K562 (cell line): ENCODE measurements around the gene PLEKHG5. TPM values are rescaled to one million over a fixed set of nuclear protein-coding genes. Genes with fewer than 3 reads are reported as not detected.

Experiments
- CHD4 ChIP-seq: fragments of 200-600 bp; sonication (generic); IDR thresholded peaks from 3 replicates; pipeline ENCODE4 v1.6.1; 2012; ENCODE audit warnings: low read depth, mild to moderate bottlenecking, mixed read lengths, low read length, inconsistent platforms; ENCODE audit not compliant: insufficient read depth, insufficient replicate concordance, poor library complexity, severe bottlenecking
- CXXC5 ChIP-seq: fragments of 250-450 bp; sonication (Bioruptor Pico); IDR thresholded peaks from 2 replicates; pipeline ENCODE4 v1.8.0; 2022; ENCODE audit warnings: inconsistent platforms, mild to moderate bottlenecking, moderate library complexity
- FUS ChIP-seq: fragments of 200-400 bp; formaldehyde crosslinking; optimal IDR thresholded peaks from 2 replicates; pipeline ENCODE3; 2017; ENCODE audit warnings: low read depth, low read length
- NBN ChIP-seq: fragments of 450-650 bp; IDR thresholded peaks from 2 replicates; pipeline ENCODE4 v1.6.1; 2016; ENCODE audit warnings: low read depth, mild to moderate bottlenecking
- SIN3A ChIP-seq, 2 experiments: fragments of 150-350 bp in 1 of 2; IDR thresholded peaks; 2 replicates each; pipeline ENCODE4 v1.6.1; 2011 to 2016; ENCODE audit warnings: borderline replicate concordance in 2 of 2, low read depth in 2 of 2, low read length in 2 of 2, mild to moderate bottlenecking in 2 of 2, moderate library complexity in 2 of 2; ENCODE audit not compliant: control insufficient read depth in 1 of 2
- TCF7 ChIP-seq: sonication (generic); IDR thresholded peaks from 2 replicates; pipeline ENCODE4 v1.6.1; 2016; ENCODE audit warnings: antibody characterized with exemption, borderline replicate concordance
- ZNF140 ChIP-seq: fragments of 250-450 bp; sonication (Bioruptor Pico); IDR thresholded peaks from 2 replicates; pipeline ENCODE4 v1.8.0; 2021; ENCODE audit warnings: moderate library complexity, mild to moderate bottlenecking, inconsistent platforms
- ZNF24 ChIP-seq: fragments of 450-650 bp; IDR thresholded peaks from 2 replicates; pipeline ENCODE4 v1.6.1; 2016
- polyA plus RNA-seq, 8 experiments: library from polyadenylated mRNA; depleted of rRNA in 4 of 8; stranded (reverse) in 5 of 8; unstranded in 3 of 8; fragments of >200 nt; fragmentation: Nextera tagmentation in 2 of 8; fragmentation: Illumina TruSeq in 1 of 8; extraction: Ambion mirVana in 2 of 8; extraction: Trizol in 1 of 8; gene quantifications; 2 replicates each; pipeline versions ENCODE4 v1.2.1 to v1.2.3, GENCODE V29; 2011 to 2014; ENCODE audit warnings: inconsistent platforms in 1 of 8, missing spikeins in 1 of 8
- total RNA-seq, 7 experiments: library from RNA; depleted of rRNA in 6 of 7; stranded (reverse); fragments of >200 nt in 6 of 7; fragmentation: Illumina TruSeq in 2 of 7; extraction: Trizol in 2 of 7; gene quantifications; 2 replicates each; pipeline versions ENCODE4 v1.2.1 to v1.2.3, GENCODE V29; 2011 to 2021; ENCODE audit warnings: low replicate concordance in 1 of 7
- TF ChIP-seq, protein P1 (sequence below), 2 experiments: fragments of 450-650 bp; formaldehyde crosslinking in 1 of 2; IDR thresholded peaks; 2 replicates each; pipeline versions ENCODE4 v1.4.0 to v1.6.1; 2014 to 2020; ENCODE audit warnings: mild to moderate bottlenecking in 2 of 2, borderline replicate concordance in 1 of 2, low read depth in 1 of 2
- TF ChIP-seq, protein P2 (sequence below): fragments of 250-450 bp; sonication (Bioruptor Pico); IDR thresholded peaks from 2 replicates; pipeline ENCODE4 v1.5.0; 2020; ENCODE audit warnings: mild to moderate bottlenecking
- TF ChIP-seq, protein P3 (sequence below): fragments of 450-650 bp; IDR thresholded peaks from 2 replicates; pipeline ENCODE4 v1.6.1; 2014; ENCODE audit warnings: low read depth, mild to moderate bottlenecking, moderate library complexity, borderline replicate concordance
- TF ChIP-seq, protein P4 (sequence below), 2 experiments: IDR thresholded peaks in 1 of 2; conservative IDR thresholded peaks in 1 of 2; 2 replicates each; pipeline ENCODE4 v1.6.1; 2016; ENCODE audit warnings: low read depth in 2 of 2, mild to moderate bottlenecking in 1 of 2, missing compliant biosample characterization in 1 of 2, missing genetic modification characterization in 1 of 2, moderate library complexity in 1 of 2

Gene PLEKHG5
- total and polyA plus RNA-seq, 9 of the 15 experiments (the other 6 are each of a cell fraction or from before 2014, with no cell fraction given): 0.04 to 0.29 (median 0.09) TPM; not detected in 3

DNA sequence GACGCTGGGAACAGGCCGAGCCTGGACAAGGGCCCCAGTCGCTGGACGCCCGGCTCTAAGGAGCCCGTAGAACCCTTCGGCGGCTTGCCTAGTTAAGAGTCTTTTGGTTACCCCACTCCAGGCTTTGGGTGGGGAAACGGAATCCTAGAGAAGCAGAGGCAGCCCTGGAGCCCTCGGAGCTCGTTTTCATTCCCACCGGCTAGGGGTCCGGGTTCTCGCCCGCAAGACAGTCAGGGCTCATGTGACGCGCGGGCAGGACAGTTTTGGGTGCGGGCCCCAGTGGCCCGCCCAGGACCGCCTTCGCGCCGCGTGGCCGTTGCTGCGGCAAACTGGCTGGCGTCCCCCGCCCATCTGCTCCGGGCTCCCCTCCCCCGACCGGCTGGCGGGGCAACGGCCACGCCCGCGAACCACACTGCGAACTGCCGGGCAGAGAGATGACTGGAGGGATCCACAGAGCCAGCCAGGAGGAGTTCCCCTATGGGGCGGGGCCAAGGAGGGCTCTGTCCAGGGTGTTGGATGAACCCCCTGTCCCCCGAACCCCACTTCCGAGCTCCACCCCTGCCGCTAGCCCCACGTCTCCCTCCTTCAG is 70.9 kb downstream of the PLEKHG5 start (continued):
- TF ChIP-seq CHD4: no peak
- no peak for TF ChIP-seq TCF7
- TF ChIP-seq, protein P1, sequence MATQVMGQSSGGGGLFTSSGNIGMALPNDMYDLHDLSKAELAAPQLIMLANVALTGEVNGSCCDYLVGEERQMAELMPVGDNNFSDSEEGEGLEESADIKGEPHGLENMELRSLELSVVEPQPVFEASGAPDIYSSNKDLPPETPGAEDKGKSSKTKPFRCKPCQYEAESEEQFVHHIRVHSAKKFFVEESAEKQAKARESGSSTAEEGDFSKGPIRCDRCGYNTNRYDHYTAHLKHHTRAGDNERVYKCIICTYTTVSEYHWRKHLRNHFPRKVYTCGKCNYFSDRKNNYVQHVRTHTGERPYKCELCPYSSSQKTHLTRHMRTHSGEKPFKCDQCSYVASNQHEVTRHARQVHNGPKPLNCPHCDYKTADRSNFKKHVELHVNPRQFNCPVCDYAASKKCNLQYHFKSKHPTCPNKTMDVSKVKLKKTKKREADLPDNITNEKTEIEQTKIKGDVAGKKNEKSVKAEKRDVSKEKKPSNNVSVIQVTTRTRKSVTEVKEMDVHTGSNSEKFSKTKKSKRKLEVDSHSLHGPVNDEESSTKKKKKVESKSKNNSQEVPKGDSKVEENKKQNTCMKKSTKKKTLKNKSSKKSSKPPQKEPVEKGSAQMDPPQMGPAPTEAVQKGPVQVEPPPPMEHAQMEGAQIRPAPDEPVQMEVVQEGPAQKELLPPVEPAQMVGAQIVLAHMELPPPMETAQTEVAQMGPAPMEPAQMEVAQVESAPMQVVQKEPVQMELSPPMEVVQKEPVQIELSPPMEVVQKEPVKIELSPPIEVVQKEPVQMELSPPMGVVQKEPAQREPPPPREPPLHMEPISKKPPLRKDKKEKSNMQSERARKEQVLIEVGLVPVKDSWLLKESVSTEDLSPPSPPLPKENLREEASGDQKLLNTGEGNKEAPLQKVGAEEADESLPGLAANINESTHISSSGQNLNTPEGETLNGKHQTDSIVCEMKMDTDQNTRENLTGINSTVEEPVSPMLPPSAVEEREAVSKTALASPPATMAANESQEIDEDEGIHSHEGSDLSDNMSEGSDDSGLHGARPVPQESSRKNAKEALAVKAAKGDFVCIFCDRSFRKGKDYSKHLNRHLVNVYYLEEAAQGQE (IDR thresholded peaks at IDR 0.05; ENCODE audit: borderline replicate concordance): peak; percentile 68
- TF ChIP-seq, protein P1 (CRISPR knock-in tag; IDR thresholded peaks at IDR 0.05; ENCODE audit: low read depth): peak; percentile 78; the same call in 1 of the 2 replicates
- TF ChIP-seq, protein P2, sequence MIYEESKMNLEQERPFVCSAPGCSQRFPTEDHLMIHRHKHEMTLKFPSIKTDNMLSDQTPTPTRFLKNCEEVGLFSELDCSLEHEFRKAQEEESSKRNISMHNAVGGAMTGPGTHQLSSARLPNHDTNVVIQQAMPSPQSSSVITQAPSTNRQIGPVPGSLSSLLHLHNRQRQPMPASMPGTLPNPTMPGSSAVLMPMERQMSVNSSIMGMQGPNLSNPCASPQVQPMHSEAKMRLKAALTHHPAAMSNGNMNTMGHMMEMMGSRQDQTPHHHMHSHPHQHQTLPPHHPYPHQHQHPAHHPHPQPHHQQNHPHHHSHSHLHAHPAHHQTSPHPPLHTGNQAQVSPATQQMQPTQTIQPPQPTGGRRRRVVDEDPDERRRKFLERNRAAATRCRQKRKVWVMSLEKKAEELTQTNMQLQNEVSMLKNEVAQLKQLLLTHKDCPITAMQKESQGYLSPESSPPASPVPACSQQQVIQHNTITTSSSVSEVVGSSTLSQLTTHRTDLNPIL (CRISPR knock-in tag): no peak
- no peak for TF ChIP-seq ZNF24
- peak in 1 of 2 experiments; percentile 61; a peak in 1 of 4 replicates for TF ChIP-seq SIN3A (IDR thresholded peaks at IDR 0.05; ENCODE audit: borderline replicate concordance in 2 of 2, control insufficient read depth in 1 of 2, low read depth in 2 of 2, low read length in 2 of 2)
- TF ChIP-seq, protein P3, sequence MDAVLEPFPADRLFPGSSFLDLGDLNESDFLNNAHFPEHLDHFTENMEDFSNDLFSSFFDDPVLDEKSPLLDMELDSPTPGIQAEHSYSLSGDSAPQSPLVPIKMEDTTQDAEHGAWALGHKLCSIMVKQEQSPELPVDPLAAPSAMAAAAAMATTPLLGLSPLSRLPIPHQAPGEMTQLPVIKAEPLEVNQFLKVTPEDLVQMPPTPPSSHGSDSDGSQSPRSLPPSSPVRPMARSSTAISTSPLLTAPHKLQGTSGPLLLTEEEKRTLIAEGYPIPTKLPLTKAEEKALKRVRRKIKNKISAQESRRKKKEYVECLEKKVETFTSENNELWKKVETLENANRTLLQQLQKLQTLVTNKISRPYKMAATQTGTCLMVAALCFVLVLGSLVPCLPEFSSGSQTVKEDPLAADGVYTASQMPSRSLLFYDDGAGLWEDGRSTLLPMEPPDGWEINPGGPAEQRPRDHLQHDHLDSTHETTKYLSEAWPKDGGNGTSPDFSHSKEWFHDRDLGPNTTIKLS: no peak
- TF ChIP-seq FUS: no peak
- peak; percentile 22 for TF ChIP-seq CXXC5
- TF ChIP-seq, protein P4, sequence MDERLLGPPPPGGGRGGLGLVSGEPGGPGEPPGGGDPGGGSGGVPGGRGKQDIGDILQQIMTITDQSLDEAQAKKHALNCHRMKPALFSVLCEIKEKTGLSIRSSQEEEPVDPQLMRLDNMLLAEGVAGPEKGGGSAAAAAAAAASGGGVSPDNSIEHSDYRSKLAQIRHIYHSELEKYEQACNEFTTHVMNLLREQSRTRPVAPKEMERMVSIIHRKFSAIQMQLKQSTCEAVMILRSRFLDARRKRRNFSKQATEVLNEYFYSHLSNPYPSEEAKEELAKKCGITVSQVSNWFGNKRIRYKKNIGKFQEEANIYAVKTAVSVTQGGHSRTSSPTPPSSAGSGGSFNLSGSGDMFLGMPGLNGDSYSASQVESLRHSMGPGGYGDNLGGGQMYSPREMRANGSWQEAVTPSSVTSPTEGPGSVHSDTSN (CRISPR knock-in tag; IDR thresholded peaks at IDR 0.05; ENCODE audit: low read depth): no peak
- TF ChIP-seq, protein P4 (tag; conservative IDR thresholded peaks at IDR 0.05; ENCODE audit: low read depth): no peak
- TF ChIP-seq NBN: no peak
- TF ChIP-seq ZNF140 (CRISPR knock-in tag): no peak
